ENCODE measurements around the gene TTC23. TPM values are rescaled to one million over a fixed set of nuclear protein-coding genes. Genes with fewer than 3 reads are reported as not detected.

Gene TTC23
- total and polyA plus RNA-seq, 7 donors, result 2.1 to 11.2 (median 7.8) TPM

DNA sequence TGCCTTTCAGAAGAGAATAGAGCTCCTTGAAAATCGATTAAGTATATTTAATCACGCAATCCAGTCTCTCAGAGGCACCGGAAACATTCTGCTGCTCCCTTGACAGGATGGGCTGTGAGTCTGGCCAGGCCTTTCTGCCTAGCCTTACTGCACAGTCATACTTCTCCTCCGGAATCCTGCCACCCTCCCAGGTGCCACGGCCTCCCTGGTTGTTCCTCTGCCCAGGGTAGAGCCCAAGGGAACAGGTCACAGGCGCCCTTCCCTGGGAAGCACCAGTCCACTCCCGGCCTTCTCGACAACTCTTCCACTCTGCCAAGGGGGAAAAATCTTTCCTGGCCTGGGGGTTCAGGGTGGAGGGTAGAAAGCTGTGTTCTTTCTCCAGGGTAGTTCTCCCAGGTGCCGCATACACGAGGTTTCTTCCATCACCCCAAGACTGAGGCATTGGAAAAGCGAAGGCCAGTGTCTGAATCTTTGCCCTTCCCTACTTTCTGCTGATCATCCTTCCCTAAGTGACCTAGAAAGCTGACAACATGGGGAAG is 161.9 kb downstream of the TTC23 start:
- ATAC-seq, result no peak
- no peaks in the 10 kb centered on the region for H3K36me3 ChIP-seq (ENCODE audit: insufficient read depth in 1 of 2, low read depth in 1 of 2)
- WGBS, 3 donors, result 74 to 80% (median 74%) methylated on average over 11 of the region's 11 CpGs
- no peak overlapping the region for H3K4me3 ChIP-seq
- peaks cover 19% of the 10 kb centered on the region for H3K4me1 ChIP-seq
- TF ChIP-seq, protein P1, sequence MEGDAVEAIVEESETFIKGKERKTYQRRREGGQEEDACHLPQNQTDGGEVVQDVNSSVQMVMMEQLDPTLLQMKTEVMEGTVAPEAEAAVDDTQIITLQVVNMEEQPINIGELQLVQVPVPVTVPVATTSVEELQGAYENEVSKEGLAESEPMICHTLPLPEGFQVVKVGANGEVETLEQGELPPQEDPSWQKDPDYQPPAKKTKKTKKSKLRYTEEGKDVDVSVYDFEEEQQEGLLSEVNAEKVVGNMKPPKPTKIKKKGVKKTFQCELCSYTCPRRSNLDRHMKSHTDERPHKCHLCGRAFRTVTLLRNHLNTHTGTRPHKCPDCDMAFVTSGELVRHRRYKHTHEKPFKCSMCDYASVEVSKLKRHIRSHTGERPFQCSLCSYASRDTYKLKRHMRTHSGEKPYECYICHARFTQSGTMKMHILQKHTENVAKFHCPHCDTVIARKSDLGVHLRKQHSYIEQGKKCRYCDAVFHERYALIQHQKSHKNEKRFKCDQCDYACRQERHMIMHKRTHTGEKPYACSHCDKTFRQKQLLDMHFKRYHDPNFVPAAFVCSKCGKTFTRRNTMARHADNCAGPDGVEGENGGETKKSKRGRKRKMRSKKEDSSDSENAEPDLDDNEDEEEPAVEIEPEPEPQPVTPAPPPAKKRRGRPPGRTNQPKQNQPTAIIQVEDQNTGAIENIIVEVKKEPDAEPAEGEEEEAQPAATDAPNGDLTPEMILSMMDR (IDR thresholded peaks at IDR 0.05), result no peak
- no peaks in the 10 kb centered on the region for H3K9me3 ChIP-seq
- no peaks in the 10 kb centered on the region for H3K27me3 ChIP-seq (ENCODE audit: insufficient read depth in 3 of 3, low read length in 2 of 3)
- no peak overlapping the region for H3K27ac ChIP-seq
- no peak for DNase-seq
- intact Hi-C loops (cut with DNase I), result no loop called here

DNA sequence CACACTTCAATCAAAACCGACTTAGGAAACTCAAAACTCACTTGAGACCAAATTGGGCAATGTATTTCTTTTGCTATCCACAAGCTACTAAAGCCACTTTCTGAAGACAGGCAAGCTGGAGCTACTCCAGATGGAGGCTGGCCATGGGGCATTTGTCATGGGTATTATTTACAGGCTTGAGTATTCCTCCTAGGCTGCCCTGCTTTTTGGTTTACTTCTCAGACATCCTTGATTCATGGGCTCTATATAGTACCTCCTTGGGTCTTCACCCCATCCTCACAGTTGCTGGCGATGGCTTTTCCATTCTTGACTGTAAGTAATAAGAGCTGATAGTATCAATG is 163.1 kb downstream of the TTC23 start:
- TF ChIP-seq, protein P1 (IDR thresholded peaks at IDR 0.05), result no peak
- H3K27ac ChIP-seq, result peak overlapping the region; percentile 67
- 52 to 76% (median 54%) methylated on average over 2 of the region's 2 CpGs for WGBS, 3 donors
- H3K4me1 ChIP-seq, result peaks cover 17% of the 10 kb centered on the region
- intact Hi-C loops (cut with DNase I), result no loop called here
- DNase-seq (peak; percentile 53 to 80), ATAC-seq (peak; percentile 71 to 79 (median 75))
- no peaks in the 10 kb centered on the region for H3K27me3 ChIP-seq (ENCODE audit: insufficient read depth in 3 of 3, low read length in 2 of 3)
- no peaks in the 10 kb centered on the region for H3K36me3 ChIP-seq (ENCODE audit: insufficient read depth in 1 of 2, low read depth in 1 of 2)
- no peaks in the 10 kb centered on the region for H3K9me3 ChIP-seq
- no peak overlapping the region for H3K4me3 ChIP-seq

Other genes with a start within 250 kb of the TTC23 start
- 1 to 10 TPM; 4.6 to 8.5 (median 6.7) TPM for gene PGPEP1L, start 241.8 kb downstream of the TTC23 start, total RNA-seq
- gene PGPEP1L, start 241.8 kb downstream of the TTC23 start, polyA plus RNA-seq, result 10 to 100 TPM in 2 of 3 donors, 1 to 10 TPM in 1; 3.8 to 16.9 (median 12.4) TPM
- gene SYNM, start 144.5 kb downstream of the TTC23 start, total RNA-seq, result 100 to 1,000 TPM; 288 to 380 (median 349) TPM
- 100 to 1,000 TPM in 2 of 3 donors, 10 to 100 TPM in 1; 77.5 to 291 (median 121) TPM for gene SYNM, start 144.5 kb downstream of the TTC23 start, polyA plus RNA-seq
- gene LRRC28, start 1.9 kb upstream of the TTC23 start, total RNA-seq, result 10 to 100 TPM; 17.6 to 21.2 (median 20.1) TPM
- 10 to 100 TPM in 2 of 3 donors, 1 to 10 TPM in 1; 8.4 to 31.2 (median 24.2) TPM for gene LRRC28, start 1.9 kb upstream of the TTC23 start, polyA plus RNA-seq